ENCODE data around the gene PVALEF.

PVALEF gene

GRCh38 chr17:81129289-81129688 is 36.0 kb upstream of the PVALEF start:
- no peak for DNase-seq

- no peak for DNase-seq
Observed at GRCh38 chr17:81129711-81130367, 35.5 kb upstream of the PVALEF start.

- no peak for DNase-seq
Observed at GRCh38 chr17:81130385-81131361, 34.6 kb upstream of the PVALEF start.

GRCh38 chr17:81131486-81132196 is 33.7 kb upstream of the PVALEF start:
- DNase-seq = no peak

GRCh38 chr17:81132197-81132540 is 33.1 kb upstream of the PVALEF start:
- no peak for DNase-seq

GRCh38 chr17:81132770-81133723 is 32.3 kb upstream of the PVALEF start:
- DNase-seq = no peak

- DNase-seq = no peak
Observed at GRCh38 chr17:81134064-81134781, 31.1 kb upstream of the PVALEF start.

- peak; percentile 68 for DNase-seq
Observed at GRCh38 chr17:81135505-81136278, 29.6 kb upstream of the PVALEF start.

GRCh38 chr17:81136366-81136765 is 28.9 kb upstream of the PVALEF start:
- DNase-seq = no peak

- DNase-seq = no peak
Observed at GRCh38 chr17:81137248-81137647, 28.1 kb upstream of the PVALEF start.

- DNase-seq = no peak
Observed at GRCh38 chr17:81138083-81138482, 27.2 kb upstream of the PVALEF start.

- DNase-seq = no peak
Observed at GRCh38 chr17:81138500-81138899, 26.8 kb upstream of the PVALEF start.

GRCh38 chr17:81139428-81139827 is 25.9 kb upstream of the PVALEF start:
- DNase-seq = no peak

GRCh38 chr17:81140018-81140417 is 25.3 kb upstream of the PVALEF start:
- no peak for DNase-seq

- DNase-seq = no peak
Observed at GRCh38 chr17:81140695-81141094, 24.6 kb upstream of the PVALEF start.

- peak; percentile 83 for DNase-seq
Observed at GRCh38 chr17:81142301-81143199, 22.8 kb upstream of the PVALEF start.

- no peak for DNase-seq
Observed at GRCh38 chr17:81143200-81143527, 22.1 kb upstream of the PVALEF start.

- DNase-seq = no peak
Observed at GRCh38 chr17:81143717-81144422, 21.4 kb upstream of the PVALEF start.

GRCh38 chr17:81144423-81144781 is 20.9 kb upstream of the PVALEF start:
- no peak for DNase-seq
